OCI-LY1 (cell line): ENCODE data around the gene SPHK2.
A peak's percentile ranks its signal among the peaks of the same experiment; 100 is the strongest.

Experiments used
- H2AFZ ChIP-seq: fragments of 200-600 bp; sonication (generic), shearing (Covaris generic); 2 replicates; pipeline ENCODE4 v1.6.0; 2014; ENCODE audit warnings: antibody characterized with exemption, mild to moderate bottlenecking, low read length
- H3F3A ChIP-seq: fragments of 200-600 bp; sonication (generic), shearing (Covaris generic); 2 replicates; pipeline ENCODE4 v1.6.0; 2014; ENCODE audit warnings: mild to moderate bottlenecking, antibody characterized with exemption, low read length, moderate library complexity; ENCODE audit not compliant: insufficient read depth
- H3K27ac ChIP-seq: fragments of 200-600 bp; sonication (generic); 2 replicates; pipeline ENCODE4 v1.5.1; 2014; ENCODE audit warnings: low read length, mixed run types, mild to moderate bottlenecking, low read depth; ENCODE audit not compliant: poor library complexity, severe bottlenecking
- H3K27me3 ChIP-seq: fragments of 200-600 bp; sonication (generic); 2 replicates; pipeline ENCODE4 v1.6.0; 2014; ENCODE audit warnings: antibody characterized with exemption, mild to moderate bottlenecking, low read length, moderate library complexity; ENCODE audit not compliant: insufficient read depth
- H3K36me3 ChIP-seq: fragments of 200-600 bp; sonication (generic); 2 replicates; pipeline ENCODE4 v1.6.1; 2014; ENCODE audit warnings: mild to moderate bottlenecking, antibody characterized with exemption, low read length, moderate library complexity, mixed read lengths; ENCODE audit not compliant: insufficient read depth
- H3K4me1 ChIP-seq: fragments of 200-600 bp; sonication (generic); 2 replicates; pipeline ENCODE4 v1.5.1; 2014; ENCODE audit warnings: mild to moderate bottlenecking, low read length, moderate library complexity; ENCODE audit not compliant: insufficient read depth, severe bottlenecking
- H3K4me2 ChIP-seq: fragments of 200-600 bp; sonication (generic), shearing (Covaris generic); 2 replicates; pipeline ENCODE4 v1.6.1; 2014; ENCODE audit warnings: low read length
- H3K4me3 ChIP-seq: fragments of 200-600 bp; sonication (generic); 2 replicates; pipeline ENCODE4 v1.5.1; 2014; ENCODE audit warnings: low read length, low read depth, mild to moderate bottlenecking, mixed read lengths; ENCODE audit not compliant: poor library complexity, severe bottlenecking
- H3K79me2 ChIP-seq: fragments of 200-600 bp; shearing (Covaris generic); 2 replicates; pipeline ENCODE4 v1.6.1; 2016; ENCODE audit warnings: mixed run types, low read length, mixed read lengths; ENCODE audit not compliant: insufficient read depth
- H3K9ac ChIP-seq: fragments of 200-600 bp; sonication (generic), shearing (Covaris generic); 2 replicates; pipeline ENCODE4 v1.6.1; 2014; ENCODE audit warnings: mild to moderate bottlenecking, low read length, mixed read lengths
- H3K9me2 ChIP-seq: fragments of 200-600 bp; sonication (generic), shearing (Covaris generic); 2 replicates; pipeline ENCODE4 v1.6.1; 2014; ENCODE audit warnings: low read depth, mild to moderate bottlenecking, low read length, mixed read lengths
- H3K9me3 ChIP-seq: fragments of 200-600 bp; shearing (Covaris generic); 2 replicates; pipeline ENCODE4 v1.6.1; 2014; ENCODE audit warnings: low read length, mixed read lengths
- H4K20me1 ChIP-seq: fragments of 200-600 bp; sonication (generic), shearing (Covaris generic); 2 replicates; pipeline ENCODE4 v1.6.0; 2016; ENCODE audit warnings: mild to moderate bottlenecking, low read length; ENCODE audit not compliant: insufficient read depth
- CTCF ChIP-seq: fragments of 200-600 bp; sonication (generic), shearing (Covaris generic); IDR thresholded peaks from 2 replicates; pipeline ENCODE4 v1.5.1; 2017; ENCODE audit warnings: mild to moderate bottlenecking, antibody characterized with exemption, low read length, moderate library complexity, mixed read lengths
- EZH2 ChIP-seq: fragments of 200-600 bp; sonication (generic), shearing (Covaris generic); IDR thresholded peaks from 2 replicates; pipeline ENCODE4 v1.8.0; 2017; ENCODE audit warnings: borderline replicate concordance, mixed run types, mild to moderate bottlenecking, antibody characterized with exemption, low read length, moderate library complexity, mixed read lengths

Gene SPHK2

GRCh38 chr19:48613852-48614435, 5.4 kb upstream of the SPHK2 start:
- H3K9ac ChIP-seq = no peak overlapping the region
- H3K36me3 ChIP-seq = peaks cover 50% of the 10 kb centered on the region
- no peak overlapping the region for H3K4me3 ChIP-seq
- H3F3A ChIP-seq = no peaks in the 10 kb centered on the region
- no peak overlapping the region for H3K4me2 ChIP-seq
- H3K27ac ChIP-seq = no peak overlapping the region
- peaks cover 39% of the 10 kb centered on the region for H3K4me1 ChIP-seq
- no peaks in the 10 kb centered on the region for H4K20me1 ChIP-seq
- no peaks in the 10 kb centered on the region for H3K27me3 ChIP-seq
- no peak overlapping the region for H2AFZ ChIP-seq
- TF ChIP-seq EZH2 (no peak), CTCF (no peak)
- peaks cover 20% of the 10 kb centered on the region for H3K79me2 ChIP-seq
- H3K9me2 ChIP-seq = no peaks in the 10 kb centered on the region
- H3K9me3 ChIP-seq = no peaks in the 10 kb centered on the region

- Histone ChIP-seq H3K27me3 (no peaks in the 10 kb centered on the region), H3K36me3 (peaks cover 50% of the 10 kb centered on the region), H3K9me2 (no peaks in the 10 kb centered on the region), H3K9ac (no peak within 1 kb of the TSS; the same call in 1 of the 2 replicates), H4K20me1 (no peaks in the 10 kb centered on the region), H2AFZ (no peak within 1 kb of the TSS), H3K4me1 (peaks cover 37% of the 10 kb centered on the region), H3K9me3 (no peaks in the 10 kb centered on the region), H3F3A (no peaks in the 10 kb centered on the region), H3K79me2 (peaks cover 20% of the 10 kb centered on the region), H3K4me3 (no peak within 1 kb of the TSS), H3K27ac (peak within 1 kb of the TSS; percentile 22), H3K4me2 (no peak within 1 kb of the TSS; the same call in 1 of the 2 replicates)
- TF ChIP-seq EZH2 = no peak
- TF ChIP-seq CTCF = no peak
Observed at GRCh38 chr19:48614436-48615230, 4.7 kb upstream of the SPHK2 start, which contains the start of gene FAM83E. FAM83E (minus strand) TSS chr19:48615076; CDS start chr19:48613372, 1,704 bp downstream.

GRCh38 chr19:48615231-48616040, 3.9 kb upstream of the SPHK2 start:
- Histone ChIP-seq H2AFZ (no peak overlapping the region), H3K9ac (no peak overlapping the region; the same call in 1 of the 2 replicates), H3F3A (no peaks in the 10 kb centered on the region), H3K36me3 (peaks cover 50% of the 10 kb centered on the region), H3K9me3 (no peaks in the 10 kb centered on the region), H4K20me1 (no peaks in the 10 kb centered on the region), H3K27ac (peak overlapping the region; percentile 22), H3K4me2 (no peak overlapping the region; the same call in 1 of the 2 replicates), H3K4me1 (peaks cover 45% of the 10 kb centered on the region), H3K4me3 (no peak overlapping the region), H3K9me2 (no peaks in the 10 kb centered on the region), H3K79me2 (peaks cover 20% of the 10 kb centered on the region), H3K27me3 (no peaks in the 10 kb centered on the region)
- TF ChIP-seq CTCF = no peak
- TF ChIP-seq EZH2 = no peak
